B cell (primary cell): ENCODE data around the gene PACRG.

Experiments used
- EZH2 ChIP-seq: IDR thresholded peaks from 2 replicates; pipeline ENCODE4 v1.6.1; 2012; ENCODE audit warnings: borderline replicate concordance, low read depth, mild to moderate bottlenecking, moderate library complexity, low read length; ENCODE audit not compliant: insufficient read depth, poor library complexity, severe bottlenecking
- TF ChIP-seq, protein P1 (sequence below): fragments of 200-600 bp; IDR thresholded peaks from one replicate; pipeline ENCODE4 v1.8.0; 2022; ENCODE audit warnings: antibody characterized with exemption, mild to moderate bottlenecking

DNA sequence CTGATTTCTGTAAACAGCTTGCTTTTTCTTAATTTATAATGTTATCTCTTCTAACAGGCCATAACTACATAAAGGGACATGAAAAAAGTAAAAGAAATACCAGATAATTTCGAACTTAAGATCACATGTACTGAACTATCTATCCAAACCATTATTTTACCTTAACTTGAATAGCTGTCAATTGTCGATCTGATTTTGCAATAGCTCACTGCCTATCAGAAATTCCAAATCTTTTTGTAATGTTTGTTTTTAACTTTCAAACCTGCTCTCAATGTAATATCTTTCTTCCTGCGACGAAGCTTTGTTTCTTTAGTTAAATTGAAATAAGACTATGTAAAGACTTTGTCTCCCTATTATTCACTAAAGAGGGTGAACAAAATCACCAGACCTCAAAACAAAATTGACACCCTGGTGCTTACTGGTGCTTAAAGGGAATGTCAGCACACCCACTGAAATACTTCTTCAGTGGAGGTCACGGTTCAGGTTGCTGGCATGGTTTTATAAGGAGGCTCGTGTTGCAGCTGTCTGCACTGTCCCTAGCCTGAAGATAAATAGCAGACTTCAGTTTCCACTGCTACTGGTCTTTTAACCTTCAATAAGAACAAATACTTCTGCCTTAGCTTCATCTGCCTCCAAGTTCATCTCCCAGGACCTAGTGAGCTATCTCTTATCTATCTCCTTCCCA is 569.2 kb downstream of the PACRG start:
- TF ChIP-seq, protein P1, sequence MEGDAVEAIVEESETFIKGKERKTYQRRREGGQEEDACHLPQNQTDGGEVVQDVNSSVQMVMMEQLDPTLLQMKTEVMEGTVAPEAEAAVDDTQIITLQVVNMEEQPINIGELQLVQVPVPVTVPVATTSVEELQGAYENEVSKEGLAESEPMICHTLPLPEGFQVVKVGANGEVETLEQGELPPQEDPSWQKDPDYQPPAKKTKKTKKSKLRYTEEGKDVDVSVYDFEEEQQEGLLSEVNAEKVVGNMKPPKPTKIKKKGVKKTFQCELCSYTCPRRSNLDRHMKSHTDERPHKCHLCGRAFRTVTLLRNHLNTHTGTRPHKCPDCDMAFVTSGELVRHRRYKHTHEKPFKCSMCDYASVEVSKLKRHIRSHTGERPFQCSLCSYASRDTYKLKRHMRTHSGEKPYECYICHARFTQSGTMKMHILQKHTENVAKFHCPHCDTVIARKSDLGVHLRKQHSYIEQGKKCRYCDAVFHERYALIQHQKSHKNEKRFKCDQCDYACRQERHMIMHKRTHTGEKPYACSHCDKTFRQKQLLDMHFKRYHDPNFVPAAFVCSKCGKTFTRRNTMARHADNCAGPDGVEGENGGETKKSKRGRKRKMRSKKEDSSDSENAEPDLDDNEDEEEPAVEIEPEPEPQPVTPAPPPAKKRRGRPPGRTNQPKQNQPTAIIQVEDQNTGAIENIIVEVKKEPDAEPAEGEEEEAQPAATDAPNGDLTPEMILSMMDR, result no peak
- no peak for TF ChIP-seq EZH2
